Panc1 (cell line): ENCODE data around the gene UBE2O.

ENCODE experiments used
- POLR2AphosphoS5 ChIP-seq: IDR thresholded peaks from 2 replicates; pipeline ENCODE4 v1.6.1; 2012; ENCODE audit warnings: mild to moderate bottlenecking, low read depth, low read length, moderate library complexity
- SIN3A ChIP-seq: IDR thresholded peaks from 2 replicates; pipeline ENCODE4 v1.6.1; 2012; ENCODE audit warnings: low read depth, mild to moderate bottlenecking, low read length, moderate library complexity, borderline replicate concordance; ENCODE audit not compliant: insufficient read depth
- TCF7L2 ChIP-seq: IDR thresholded peaks from 2 replicates; pipeline ENCODE4 v1.6.1; 2011; ENCODE audit warnings: mild to moderate bottlenecking, low read depth, low read length, inconsistent platforms
- TF ChIP-seq, protein P1 (sequence below): fragments of 450-650 bp; IDR thresholded peaks from 2 replicates; pipeline ENCODE4 v1.5.1; 2017; ENCODE audit warnings: mild to moderate bottlenecking
- TF ChIP-seq, protein P2 (sequence below), 2 experiments: IDR thresholded peaks; 2 replicates each; pipeline ENCODE4 v1.6.1; 2011 to 2012; ENCODE audit warnings: low read depth in 2 of 2, control low read depth in 1 of 2, low read length in 1 of 2, mild to moderate bottlenecking in 1 of 2, moderate library complexity in 1 of 2; ENCODE audit not compliant: insufficient read depth in 1 of 2

GRCh38 chr17:76363107-76363842 lies 89.7 kb downstream of the UBE2O start:
- TF ChIP-seq, protein P1, sequence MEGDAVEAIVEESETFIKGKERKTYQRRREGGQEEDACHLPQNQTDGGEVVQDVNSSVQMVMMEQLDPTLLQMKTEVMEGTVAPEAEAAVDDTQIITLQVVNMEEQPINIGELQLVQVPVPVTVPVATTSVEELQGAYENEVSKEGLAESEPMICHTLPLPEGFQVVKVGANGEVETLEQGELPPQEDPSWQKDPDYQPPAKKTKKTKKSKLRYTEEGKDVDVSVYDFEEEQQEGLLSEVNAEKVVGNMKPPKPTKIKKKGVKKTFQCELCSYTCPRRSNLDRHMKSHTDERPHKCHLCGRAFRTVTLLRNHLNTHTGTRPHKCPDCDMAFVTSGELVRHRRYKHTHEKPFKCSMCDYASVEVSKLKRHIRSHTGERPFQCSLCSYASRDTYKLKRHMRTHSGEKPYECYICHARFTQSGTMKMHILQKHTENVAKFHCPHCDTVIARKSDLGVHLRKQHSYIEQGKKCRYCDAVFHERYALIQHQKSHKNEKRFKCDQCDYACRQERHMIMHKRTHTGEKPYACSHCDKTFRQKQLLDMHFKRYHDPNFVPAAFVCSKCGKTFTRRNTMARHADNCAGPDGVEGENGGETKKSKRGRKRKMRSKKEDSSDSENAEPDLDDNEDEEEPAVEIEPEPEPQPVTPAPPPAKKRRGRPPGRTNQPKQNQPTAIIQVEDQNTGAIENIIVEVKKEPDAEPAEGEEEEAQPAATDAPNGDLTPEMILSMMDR: no peak
- TF ChIP-seq, protein P2, sequence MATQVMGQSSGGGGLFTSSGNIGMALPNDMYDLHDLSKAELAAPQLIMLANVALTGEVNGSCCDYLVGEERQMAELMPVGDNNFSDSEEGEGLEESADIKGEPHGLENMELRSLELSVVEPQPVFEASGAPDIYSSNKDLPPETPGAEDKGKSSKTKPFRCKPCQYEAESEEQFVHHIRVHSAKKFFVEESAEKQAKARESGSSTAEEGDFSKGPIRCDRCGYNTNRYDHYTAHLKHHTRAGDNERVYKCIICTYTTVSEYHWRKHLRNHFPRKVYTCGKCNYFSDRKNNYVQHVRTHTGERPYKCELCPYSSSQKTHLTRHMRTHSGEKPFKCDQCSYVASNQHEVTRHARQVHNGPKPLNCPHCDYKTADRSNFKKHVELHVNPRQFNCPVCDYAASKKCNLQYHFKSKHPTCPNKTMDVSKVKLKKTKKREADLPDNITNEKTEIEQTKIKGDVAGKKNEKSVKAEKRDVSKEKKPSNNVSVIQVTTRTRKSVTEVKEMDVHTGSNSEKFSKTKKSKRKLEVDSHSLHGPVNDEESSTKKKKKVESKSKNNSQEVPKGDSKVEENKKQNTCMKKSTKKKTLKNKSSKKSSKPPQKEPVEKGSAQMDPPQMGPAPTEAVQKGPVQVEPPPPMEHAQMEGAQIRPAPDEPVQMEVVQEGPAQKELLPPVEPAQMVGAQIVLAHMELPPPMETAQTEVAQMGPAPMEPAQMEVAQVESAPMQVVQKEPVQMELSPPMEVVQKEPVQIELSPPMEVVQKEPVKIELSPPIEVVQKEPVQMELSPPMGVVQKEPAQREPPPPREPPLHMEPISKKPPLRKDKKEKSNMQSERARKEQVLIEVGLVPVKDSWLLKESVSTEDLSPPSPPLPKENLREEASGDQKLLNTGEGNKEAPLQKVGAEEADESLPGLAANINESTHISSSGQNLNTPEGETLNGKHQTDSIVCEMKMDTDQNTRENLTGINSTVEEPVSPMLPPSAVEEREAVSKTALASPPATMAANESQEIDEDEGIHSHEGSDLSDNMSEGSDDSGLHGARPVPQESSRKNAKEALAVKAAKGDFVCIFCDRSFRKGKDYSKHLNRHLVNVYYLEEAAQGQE (IDR thresholded peaks at IDR 0.05; ENCODE audit: insufficient read depth in 1 of 2, low read depth in 2 of 2, low read length in 1 of 2): no peak
- no peak for TF ChIP-seq POLR2AphosphoS5
- TF ChIP-seq SIN3A: no peak
- TF ChIP-seq TCF7L2: no peak
